GM06990 (cell line): ENCODE results near the gene HIGD2B.
A peak's percentile ranks its signal among the peaks of the same experiment; 100 is the strongest.
"Not testable (repeated sequence)": the region's sequence is repeated elsewhere in the genome, so short reads cannot be mapped to it uniquely, and the experiment has no call there.

Experiments
- DNase-seq: peaks from one replicate; pipeline ENCODE4 v3.0.0-alpha.2; 2011; ENCODE audit not compliant: insufficient read length; ENCODE audit errors: extremely low read depth
- H3K27me3 ChIP-seq: replicated peaks from 2 replicates; pipeline ENCODE4 v1.6.0; 2011; ENCODE audit warnings: low read length; ENCODE audit not compliant: control insufficient read depth, insufficient read depth
- H3K36me3 ChIP-seq: 2 replicates; pipeline ENCODE4 v1.5.1; 2011; ENCODE audit warnings: low read length; ENCODE audit not compliant: control insufficient read depth, insufficient read depth
- H3K4me3 ChIP-seq: replicated peaks from 2 replicates; pipeline ENCODE4 v1.5.1; 2011; ENCODE audit warnings: low read depth, mild to moderate bottlenecking, control low read depth, low read length
- TF ChIP-seq, protein P1 (sequence below): IDR thresholded peaks from 2 replicates; pipeline ENCODE4 v1.5.1; 2011; ENCODE audit warnings: low read length, control low read depth, mild to moderate bottlenecking, inconsistent platforms; ENCODE audit not compliant: insufficient read depth, poor library complexity, severe bottlenecking

HIGD2B gene

DNA sequence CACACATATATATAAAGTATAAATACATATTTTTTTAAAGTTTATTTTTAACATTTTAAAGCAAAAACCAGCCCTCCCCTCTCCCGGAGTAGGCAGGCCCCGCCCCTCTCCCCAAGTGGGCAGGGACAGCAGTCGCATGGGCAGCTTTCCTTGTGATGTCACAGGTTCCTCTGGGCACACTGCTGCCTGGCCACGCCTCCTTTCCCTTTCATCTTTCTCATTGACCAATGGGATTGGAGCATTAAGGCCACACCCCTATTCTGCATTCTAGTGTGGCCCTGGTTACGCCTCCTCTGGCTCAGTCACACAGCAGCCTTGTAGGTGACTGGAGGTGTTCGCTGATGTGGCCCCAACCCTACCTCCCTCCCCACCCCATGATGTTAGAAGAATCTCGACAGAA is 31.6 kb downstream of the HIGD2B start, which contains the start of gene GOLGA6B:
Gene GOLGA6B, plus strand, starts transcription at position 301 of the 400 bp plus-strand sequence. Its CDS starts 41 bp downstream, at position 342.
- H3K4me3 ChIP-seq, DNase-seq, H3K36me3 ChIP-seq: not testable (repeated sequence)

DNA sequence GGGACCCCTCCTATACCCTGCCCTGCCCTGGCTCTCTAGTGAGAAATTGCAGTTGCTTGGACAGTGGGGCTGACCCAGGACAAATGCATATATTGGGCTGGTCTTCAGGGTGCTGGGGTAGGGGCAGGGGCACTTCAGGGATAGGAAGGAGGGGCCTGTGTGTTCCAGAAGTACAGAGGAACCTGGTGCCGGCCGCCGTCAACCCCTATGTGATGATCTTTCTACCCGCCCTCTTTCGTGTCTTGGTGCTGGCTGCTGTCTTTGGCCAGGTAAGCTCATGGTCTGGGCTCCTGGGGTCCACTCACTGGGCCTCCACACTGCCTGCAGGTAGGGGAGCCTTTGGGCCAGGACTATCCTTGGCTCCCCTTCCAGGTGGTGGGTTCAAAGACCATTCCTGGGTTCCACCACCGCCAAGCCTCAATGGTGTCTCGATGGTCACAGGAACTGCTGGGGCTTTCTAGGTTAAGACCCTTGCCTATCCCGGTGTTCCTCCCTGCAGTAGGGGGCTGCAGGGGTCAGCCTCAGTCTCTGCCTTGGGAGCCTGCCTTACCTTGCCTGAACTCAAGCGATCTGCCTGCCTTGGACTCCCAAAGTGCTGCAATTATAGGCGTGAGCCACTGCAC is 37.2 kb downstream of the HIGD2B start:
- H3K4me3 ChIP-seq, DNase-seq, H3K27me3 ChIP-seq, H3K36me3 ChIP-seq: not testable (repeated sequence)

More for the DNA sequence above, 31.6 kb downstream of the HIGD2B start, which contains the start of gene GOLGA6B:
- H3K27me3 ChIP-seq, result not testable (repeated sequence)

DNA sequence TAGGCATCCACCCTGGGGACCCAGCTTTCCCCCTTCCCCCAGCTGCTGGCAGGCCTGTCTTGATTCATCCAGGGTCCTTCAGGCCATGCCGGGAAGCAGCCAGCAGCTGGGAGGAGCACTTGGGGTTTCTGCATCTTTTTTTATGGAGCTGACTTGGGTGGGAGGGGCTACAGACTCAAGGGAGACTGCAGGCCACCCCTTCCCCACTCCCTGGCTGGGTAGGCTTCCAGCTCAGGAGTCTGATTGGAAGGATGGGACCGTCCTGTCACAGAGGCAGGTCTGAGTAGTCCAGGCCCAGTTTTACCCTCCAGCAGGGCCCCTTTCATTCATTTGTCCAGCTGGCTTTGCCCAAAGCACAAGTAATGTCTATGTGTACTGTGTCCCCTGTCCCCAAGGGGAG is 43.7 kb downstream of the HIGD2B start:
- not testable (repeated sequence) for DNase-seq, H3K27me3 ChIP-seq, H3K36me3 ChIP-seq, H3K4me3 ChIP-seq

DNA sequence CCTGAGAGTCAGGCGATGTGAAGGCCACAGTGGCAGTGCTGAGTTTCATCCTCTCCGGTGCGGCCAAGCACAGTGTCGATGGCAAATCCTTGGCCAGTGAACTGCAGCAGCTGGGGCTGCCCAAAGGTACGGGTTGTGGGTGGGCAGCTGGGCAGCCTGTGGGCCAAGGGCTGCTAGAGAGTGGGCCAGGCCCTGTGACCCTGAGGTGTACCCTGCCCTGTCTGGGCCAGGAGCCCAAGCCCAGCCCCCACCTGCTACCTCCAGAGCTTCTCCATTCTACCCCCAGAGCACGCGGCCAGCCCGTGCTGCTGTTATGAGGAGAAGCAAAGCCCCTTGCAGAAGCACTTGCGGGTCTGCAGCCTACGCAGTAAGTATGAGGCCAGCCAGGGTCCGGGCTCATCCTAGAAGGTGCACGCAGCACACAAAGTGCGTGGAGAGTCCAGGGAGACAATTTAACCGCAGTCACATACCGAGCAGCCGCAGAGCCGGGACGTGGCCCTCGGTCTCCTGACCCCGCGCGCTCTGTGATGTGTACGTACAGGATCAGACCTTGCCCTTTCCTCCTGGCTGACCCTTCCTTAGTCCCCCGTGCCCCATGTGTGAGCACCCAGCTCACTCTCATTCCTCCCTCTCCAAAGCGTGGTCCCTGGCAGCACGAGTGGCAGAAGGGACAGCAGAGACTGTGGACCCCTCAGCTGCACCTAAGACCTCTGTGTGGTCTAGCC is 46.1 kb downstream of the HIGD2B start:
- DNase-seq, H3K4me3 ChIP-seq, H3K27me3 ChIP-seq: not testable (repeated sequence)

DNA sequence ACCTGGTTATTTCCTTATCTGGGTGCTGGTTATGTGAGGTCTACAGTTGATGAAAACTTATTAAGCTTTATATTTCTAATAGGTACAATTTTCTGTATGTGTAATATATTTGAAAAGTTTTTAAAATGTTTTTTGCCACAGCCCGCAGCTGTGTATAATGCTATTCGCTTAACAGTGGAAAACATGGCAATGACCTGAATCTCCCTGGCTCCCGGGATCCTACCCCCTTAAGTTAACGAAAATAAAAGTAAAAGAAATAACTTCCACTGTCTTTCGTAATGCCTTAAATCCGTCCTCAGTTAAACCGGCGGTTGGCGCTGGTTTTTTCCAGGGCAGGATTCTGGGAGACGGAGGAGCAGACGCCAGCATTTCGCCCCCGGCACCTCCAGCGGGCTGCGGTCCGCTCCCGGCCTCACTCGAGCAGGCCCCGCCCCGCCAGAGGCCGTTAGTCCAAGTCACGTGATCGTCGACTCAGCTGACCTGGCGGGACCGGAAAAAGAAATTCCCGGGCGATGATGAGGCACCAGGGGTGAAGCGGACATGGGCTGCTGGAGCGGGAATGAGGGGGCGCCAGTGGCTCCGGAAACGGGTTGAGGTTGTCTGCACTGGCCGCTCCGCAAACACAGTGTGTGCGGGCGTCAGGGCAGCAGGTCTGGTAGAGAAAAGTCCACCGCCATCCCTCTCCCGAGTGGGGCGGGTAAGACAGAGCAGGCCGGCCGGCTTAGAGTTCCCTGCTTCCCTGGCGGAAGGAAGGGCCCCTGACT is 49.3 kb downstream of the HIGD2B start:
- DNase-seq, result peak; percentile 57
- H3K36me3 ChIP-seq, H3K27me3 ChIP-seq: not testable (repeated sequence)
- H3K4me3 ChIP-seq, result peak overlapping the region; percentile 34; the same call in 1 of the 2 replicates

More for the DNA sequence above, 46.1 kb downstream of the HIGD2B start:
- H3K36me3 ChIP-seq, result not testable (repeated sequence)

DNA sequence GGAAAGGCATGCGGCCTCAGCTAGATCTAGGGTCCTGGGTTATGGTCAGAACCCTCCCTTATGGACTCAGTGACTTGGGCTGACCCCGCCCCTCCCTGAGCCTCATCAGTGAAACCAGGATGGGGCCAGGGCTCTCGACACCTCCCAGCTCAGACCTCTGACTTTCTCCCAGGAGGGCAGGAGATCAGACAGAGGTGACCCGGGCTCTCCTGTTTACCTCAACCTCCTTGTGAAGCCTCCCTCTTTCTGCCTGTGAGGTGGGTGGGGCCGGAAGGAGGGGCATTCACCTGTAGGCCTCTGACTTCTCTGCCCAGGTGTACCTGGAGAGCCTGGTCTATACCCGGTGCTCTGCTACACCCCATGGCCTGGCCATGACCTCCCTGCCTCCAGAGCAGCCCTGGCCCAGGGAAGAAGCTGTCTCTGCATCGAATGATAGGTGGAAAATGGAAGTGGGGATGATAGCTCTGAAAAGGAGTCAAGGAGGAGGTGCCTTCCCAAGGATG is 56.9 kb downstream of the HIGD2B start:
- H3K27me3 ChIP-seq, H3K36me3 ChIP-seq, H3K4me3 ChIP-seq, DNase-seq: not testable (repeated sequence)

DNA sequence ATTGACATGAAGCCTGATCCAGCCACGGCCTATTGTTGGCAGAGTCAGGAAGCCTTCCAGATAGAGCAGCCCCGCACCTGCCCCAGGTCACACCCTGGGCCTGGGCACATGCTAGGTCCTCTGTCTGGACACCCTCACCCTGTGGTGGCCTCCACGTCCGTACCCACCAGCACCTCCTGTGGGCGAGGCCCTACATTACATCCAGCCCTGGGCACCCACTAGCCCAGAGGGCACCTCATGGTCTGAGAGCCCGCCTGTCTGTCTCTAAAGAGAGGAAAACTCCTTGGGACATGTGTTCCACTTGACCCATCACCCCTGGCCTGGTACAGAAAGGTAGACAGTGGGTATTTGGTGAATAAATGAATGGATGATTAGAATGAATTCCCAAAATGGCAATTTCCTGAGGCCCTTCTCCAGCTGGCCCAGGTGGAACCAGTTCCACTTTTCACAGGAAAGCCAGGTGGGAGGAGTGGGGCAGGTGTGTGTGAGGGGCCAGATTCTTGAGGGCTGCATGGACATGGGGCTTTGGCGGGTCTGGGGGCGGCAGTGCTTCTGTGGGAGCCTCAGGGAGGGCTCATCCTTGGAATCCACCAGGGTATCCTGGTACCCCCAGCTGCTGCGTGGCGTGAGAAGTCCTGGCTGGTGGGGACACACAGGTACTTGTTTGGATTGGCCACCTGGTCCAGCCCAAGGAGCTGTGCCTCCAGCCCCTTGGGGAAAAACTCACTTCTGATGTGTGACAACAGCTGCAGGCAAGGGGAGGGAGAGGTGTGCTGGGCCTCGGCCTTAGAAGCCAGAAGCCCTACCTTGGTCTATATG is 57.5 kb downstream of the HIGD2B start:
- H3K4me3 ChIP-seq, H3K27me3 ChIP-seq, DNase-seq, H3K36me3 ChIP-seq: not testable (repeated sequence)
- TF ChIP-seq, protein P1, sequence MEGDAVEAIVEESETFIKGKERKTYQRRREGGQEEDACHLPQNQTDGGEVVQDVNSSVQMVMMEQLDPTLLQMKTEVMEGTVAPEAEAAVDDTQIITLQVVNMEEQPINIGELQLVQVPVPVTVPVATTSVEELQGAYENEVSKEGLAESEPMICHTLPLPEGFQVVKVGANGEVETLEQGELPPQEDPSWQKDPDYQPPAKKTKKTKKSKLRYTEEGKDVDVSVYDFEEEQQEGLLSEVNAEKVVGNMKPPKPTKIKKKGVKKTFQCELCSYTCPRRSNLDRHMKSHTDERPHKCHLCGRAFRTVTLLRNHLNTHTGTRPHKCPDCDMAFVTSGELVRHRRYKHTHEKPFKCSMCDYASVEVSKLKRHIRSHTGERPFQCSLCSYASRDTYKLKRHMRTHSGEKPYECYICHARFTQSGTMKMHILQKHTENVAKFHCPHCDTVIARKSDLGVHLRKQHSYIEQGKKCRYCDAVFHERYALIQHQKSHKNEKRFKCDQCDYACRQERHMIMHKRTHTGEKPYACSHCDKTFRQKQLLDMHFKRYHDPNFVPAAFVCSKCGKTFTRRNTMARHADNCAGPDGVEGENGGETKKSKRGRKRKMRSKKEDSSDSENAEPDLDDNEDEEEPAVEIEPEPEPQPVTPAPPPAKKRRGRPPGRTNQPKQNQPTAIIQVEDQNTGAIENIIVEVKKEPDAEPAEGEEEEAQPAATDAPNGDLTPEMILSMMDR, result peak; percentile 31

DNA sequence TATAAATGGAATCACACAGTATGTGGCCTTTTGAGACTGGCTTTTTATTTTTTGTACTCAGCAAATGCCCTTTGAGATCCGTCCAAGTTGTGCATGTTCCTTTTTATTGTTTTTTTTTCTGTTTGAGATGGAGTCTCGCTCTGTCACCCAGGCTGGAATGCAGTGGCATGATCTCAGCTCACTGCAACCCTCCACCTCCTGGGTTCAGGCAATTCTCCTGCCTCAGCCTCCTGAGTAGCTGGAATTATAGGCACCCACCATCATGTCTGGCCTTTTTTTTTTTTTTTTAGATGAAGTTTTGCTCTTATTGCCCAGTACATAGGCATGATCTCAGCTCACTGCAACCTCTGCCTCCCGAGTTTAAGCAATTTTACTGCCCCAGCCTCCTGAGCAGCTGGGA is 59.8 kb downstream of the HIGD2B start:
- H3K4me3 ChIP-seq, DNase-seq, H3K27me3 ChIP-seq, H3K36me3 ChIP-seq: not testable (repeated sequence)
